Esophagus squamous epithelium (tissue), 5 donors: ENCODE data around the gene MSANTD1. TPM values are rescaled to one million over a fixed set of nuclear protein-coding genes. Genes with fewer than 3 reads are reported as not detected.

Experiments
- DNase-seq: peaks from one replicate; lab custom pipeline; 2025; lab: John Stamatoyannopoulos, UW
- H3K27ac ChIP-seq, 4 donors: fragments of 200-600 bp; sonication (generic); one replicate each; pipeline ENCODE4 v1.5.1; 2016 to 2019; ENCODE audit warnings: mild to moderate bottlenecking in 1 of 4
- H3K27me3 ChIP-seq, 4 donors: fragments of 200-600 bp; sonication (generic); 1 replicate in 3 of 4; 2 replicates in 1 of 4; pipeline versions ENCODE4 v1.5.1 to v1.6.0; 2017 to 2021; ENCODE audit warnings: antibody characterized with exemption in 1 of 4
- H3K36me3 ChIP-seq, 3 donors: fragments of 200-600 bp; sonication (generic); one replicate each; pipeline ENCODE4 v1.5.1; 2016 to 2019
- H3K4me1 ChIP-seq, 3 donors: fragments of 200-600 bp; sonication (generic); one replicate each; pipeline ENCODE4 v1.5.1; 2017 to 2019
- H3K4me3 ChIP-seq, 4 donors: fragments of 200-600 bp; sonication (generic); 1 replicate in 3 of 4; 2 replicates in 1 of 4; pipeline ENCODE4 v1.5.1; 2016 to 2019; ENCODE audit warnings: mild to moderate bottlenecking in 2 of 4, moderate library complexity in 1 of 4
- H3K9me3 ChIP-seq, 3 donors: fragments of 200-600 bp; sonication (generic); one replicate each; pipeline ENCODE4 v1.5.1; 2016 to 2019
- CTCF ChIP-seq, 6 experiments: fragments of 450-650 bp in 4 of 6; fragments of 200-600 bp in 2 of 6; sonication (generic) in 2 of 6; IDR thresholded peaks; one replicate each; pipeline ENCODE4 v1.5.1; 2016 to 2019; ENCODE audit warnings: antibody characterized with exemption in 6 of 6, mild to moderate bottlenecking in 4 of 6, moderate library complexity in 4 of 6
- POLR2A ChIP-seq, 4 donors: fragments of 450-650 bp; IDR thresholded peaks; one replicate each; pipeline ENCODE4 v1.6.1; 2017; ENCODE audit warnings: antibody characterized with exemption in 4 of 4, mild to moderate bottlenecking in 4 of 4, moderate library complexity in 3 of 4
- WGBS, 2 donors: methylation state at CpG; one replicate each; pipeline ENCODE4 v1.1.5; 2018; 5-methylcytosine and 5-hydroxymethylcytosine counted together
- intact Hi-C: fragments of 100-400 bp; cut with DNase I; formaldehyde crosslinking; loops from one replicate; pipeline ENCODE4 v1.15.0; 2022
- total RNA-seq, 4 donors: library from RNA; depleted of rRNA; stranded (reverse); fragments of >200 nt; gene quantifications; one replicate each; pipeline ENCODE4 v1.1.0, GENCODE V29; 2016
- donor health status: DM: yes; HTN: yes; CAD: no.

Gene MSANTD1
- total RNA-seq, 4 donors from 2014 or later, result 0.15 to 0.95 (median 0.18) TPM; not detected in 1

- Histone ChIP-seq H3K4me3 (no peak overlapping the region), H3K4me1 (peaks cover 0 to 47% (median 20%) of the 10 kb centered on the region in 3 donors), H3K27ac (no peak overlapping the region), H3K36me3 (no peaks in the 10 kb centered on the region), H3K9me3 (no peaks in the 10 kb centered on the region), H3K27me3 (peaks cover 0 to 47% (median 0%) of the 10 kb centered on the region in 4 donors)
- 13 to 76% methylated on average over 5 to 15 of the region's 38 CpGs for WGBS, 2 donors
- intact Hi-C loops, result no loop called here
- DNase-seq, result no peak
- TF ChIP-seq POLR2A (IDR thresholded peaks at IDR 0.05) (no peak), CTCF (IDR thresholded peaks at IDR 0.05) (no peak)
Observed at GRCh38 chr4:3285558-3286334, 36.8 kb downstream of the MSANTD1 start.

GRCh38 chr4:3286335-3287175 lies 37.6 kb downstream of the MSANTD1 start:
- H3K36me3 ChIP-seq, result no peaks in the 10 kb centered on the region
- intact Hi-C loops, result no loop called here
- H3K9me3 ChIP-seq, result no peaks in the 10 kb centered on the region
- no peak overlapping the region for H3K4me3 ChIP-seq
- no peak overlapping the region for H3K27ac ChIP-seq
- DNase-seq, result no peak
- WGBS, 2 donors, result 55 to 58% methylated on average over 9 to 12 of the region's 32 CpGs
- H3K4me1 ChIP-seq, result peaks cover 4 to 55% (median 29%) of the 10 kb centered on the region in 3 donors
- peaks cover 0 to 47% (median 0%) of the 10 kb centered on the region in 4 donors for H3K27me3 ChIP-seq
- TF ChIP-seq POLR2A (IDR thresholded peaks at IDR 0.05) (no peak), CTCF (IDR thresholded peaks at IDR 0.05) (no peak)

DNA sequence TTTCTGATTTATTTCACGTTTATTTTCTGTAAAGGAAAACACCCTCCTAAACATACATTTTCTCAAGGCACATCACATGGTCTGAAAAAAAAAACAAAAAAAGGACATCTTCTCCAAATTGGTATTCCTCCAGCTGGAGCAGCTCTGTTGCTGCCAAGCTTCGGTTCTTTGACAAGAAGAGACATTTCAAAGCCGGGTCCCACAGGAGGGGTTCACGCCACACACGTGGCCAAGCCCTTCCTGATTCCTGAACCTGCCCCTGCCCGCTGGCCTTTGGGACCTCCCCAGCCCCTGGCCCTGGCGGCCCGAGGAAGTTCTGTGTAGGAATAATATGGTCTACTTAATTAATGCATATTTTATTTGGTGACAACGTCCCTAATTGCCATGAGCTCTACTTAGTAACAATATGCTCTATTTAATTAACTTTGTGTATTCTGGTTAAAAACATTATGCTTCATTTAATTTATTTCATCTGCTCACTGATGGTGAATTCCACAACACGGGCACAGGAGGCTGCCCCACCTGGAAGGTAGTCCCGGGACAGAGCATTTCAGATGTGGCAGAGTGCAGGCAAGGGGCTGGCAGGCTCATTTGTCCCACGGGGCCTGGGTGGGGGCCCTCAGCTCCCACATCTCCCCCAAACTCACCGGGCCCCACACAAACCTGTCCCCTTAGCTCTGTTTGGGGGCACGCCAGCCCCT lies 38.5 kb downstream of the MSANTD1 start:
- no peak overlapping the region for H3K27ac ChIP-seq
- no peak for DNase-seq
- H3K4me1 ChIP-seq, result peaks cover 4 to 63% (median 31%) of the 10 kb centered on the region in 3 donors
- intact Hi-C loops, result no loop called here
- H3K36me3 ChIP-seq, result no peaks in the 10 kb centered on the region
- WGBS, 2 donors, result 21 to 30% methylated on average over 14 of the region's 14 CpGs
- no peaks in the 10 kb centered on the region for H3K9me3 ChIP-seq
- TF ChIP-seq CTCF (IDR thresholded peaks at IDR 0.05) (no peak), POLR2A (IDR thresholded peaks at IDR 0.05) (no peak)
- H3K27me3 ChIP-seq, result peaks cover 0 to 47% (median 0%) of the 10 kb centered on the region in 4 donors
- H3K4me3 ChIP-seq, result no peak overlapping the region

- TF ChIP-seq POLR2A (IDR thresholded peaks at IDR 0.05) (no peak), CTCF (IDR thresholded peaks at IDR 0.05) (no peak)
- DNase-seq, result no peak
- no peaks in the 10 kb centered on the region for H3K36me3 ChIP-seq
- intact Hi-C loops, result no loop called here
- peaks cover 0 to 42% (median 0%) of the 10 kb centered on the region in 4 donors for H3K27me3 ChIP-seq
- no peak overlapping the region for H3K4me3 ChIP-seq
- 66 to 76% methylated on average over 4 to 12 of the region's 24 CpGs for WGBS, 2 donors
- no peaks in the 10 kb centered on the region for H3K9me3 ChIP-seq
- no peak overlapping the region for H3K27ac ChIP-seq
- H3K4me1 ChIP-seq, result peaks cover 4 to 65% (median 31%) of the 10 kb centered on the region in 3 donors
Observed at GRCh38 chr4:3287972-3288570, 39.1 kb downstream of the MSANTD1 start.
